DND-41 (cell line): ENCODE results near the gene TMC3.

Experiments
- CTCF ChIP-seq: IDR thresholded peaks from 2 replicates; pipeline ENCODE4 v1.5.1; 2012; ENCODE audit warnings: borderline replicate concordance, low read length, moderate library complexity, mild to moderate bottlenecking; ENCODE audit not compliant: poor library complexity, severe bottlenecking; ENCODE audit errors: extremely low read depth
- EZH2 ChIP-seq: IDR thresholded peaks from 3 replicates; pipeline ENCODE4 v1.6.1; 2012; ENCODE audit warnings: borderline replicate concordance, low read depth, mild to moderate bottlenecking, moderate library complexity, low read length, inconsistent platforms; ENCODE audit not compliant: severe bottlenecking

- no peak for TF ChIP-seq CTCF
- no peak for TF ChIP-seq EZH2
Measured at GRCh38 chr15:81394603-81395002, 20.6 kb upstream of the TMC3 start.
